ENCODE results near the gene FMO1.
A peak's percentile ranks its signal among the peaks of the same experiment; 100 is the strongest.

Gene FMO1

DNA sequence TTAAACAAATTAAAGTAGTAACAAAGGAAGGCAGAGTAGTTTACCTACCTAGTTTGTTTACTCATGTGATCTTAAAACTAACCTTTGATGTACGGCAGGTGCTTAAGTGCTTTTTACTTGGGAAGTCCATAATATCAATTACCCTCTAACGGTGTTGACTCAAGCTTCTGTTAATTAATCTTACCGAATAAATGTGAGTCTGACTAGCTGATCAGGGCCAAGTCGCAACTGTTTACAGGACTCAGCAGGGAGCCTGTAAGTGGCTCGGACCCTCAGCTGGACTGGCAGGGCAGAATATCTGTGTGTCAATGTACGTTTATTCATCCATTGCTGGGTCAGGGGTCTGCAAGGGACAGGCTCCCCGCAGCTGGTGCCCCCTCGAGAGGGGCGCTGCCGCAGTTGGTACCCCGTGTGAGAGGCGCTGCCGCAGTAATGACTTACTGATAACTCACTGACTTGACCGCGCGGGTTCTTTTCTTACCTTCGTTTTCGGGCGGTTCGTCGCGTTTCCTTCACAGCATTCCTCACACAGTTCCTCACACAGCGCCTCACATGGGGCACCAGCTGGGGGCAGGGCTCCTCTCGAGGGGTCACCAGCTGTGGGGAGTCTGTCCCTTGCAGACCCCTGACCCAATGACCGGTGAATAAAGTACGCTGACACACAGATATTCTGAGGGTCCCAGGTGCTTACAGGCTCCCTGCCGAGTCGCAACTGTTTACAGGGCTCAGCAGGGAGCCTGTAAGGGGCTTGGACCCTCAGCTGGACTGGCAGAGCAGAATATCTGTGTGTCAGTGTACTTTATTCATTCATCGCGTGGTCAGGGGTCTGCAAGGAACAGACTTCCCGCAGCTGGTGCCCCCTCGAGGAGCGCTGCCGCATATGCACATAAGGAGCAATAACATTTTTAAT lies 3.0 kb downstream of the FMO1 start:
- peak; percentile 32 for ATAC-seq (replicated peaks)
- H3K36me3 Mint-ChIP-seq (ENCODE audit: insufficient read depth) = no peaks in the 10 kb centered on the region
- H3K27me3 Mint-ChIP-seq = peaks cover 55 to 71% of the 10 kb centered on the region in 2 donors
- H3K4me3 Mint-ChIP-seq = peak overlapping the region; percentile 69 to 72
- H3K4me1 Mint-ChIP-seq (ENCODE audit: low read depth in 2 of 2) = peaks cover 9% of the 10 kb centered on the region in 2 donors
- H3K27ac Mint-ChIP-seq = no peak overlapping the region
- DNase-seq = no peak
- no peaks in the 10 kb centered on the region for H3K9me3 Mint-ChIP-seq

DNA sequence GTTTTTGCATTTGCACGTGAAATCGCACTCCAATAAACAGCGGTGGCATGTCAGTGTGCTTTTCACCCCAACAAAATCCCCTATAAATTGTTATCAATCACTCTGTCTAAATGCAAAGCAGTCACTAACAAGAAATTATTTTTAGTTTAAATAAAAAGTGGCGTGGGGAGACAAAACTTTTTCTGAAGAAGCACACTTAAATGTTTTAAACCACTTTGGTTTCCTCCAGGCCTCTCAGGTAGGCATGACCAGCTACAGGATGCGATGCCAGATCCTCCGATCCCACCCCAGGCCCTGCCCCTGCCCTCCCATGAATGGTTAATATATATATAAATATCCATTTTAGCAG lies 3.6 kb downstream of the FMO1 start:
- Mint-ChIP-seq H3K4me3 (peak overlapping the region; percentile 69 to 72), H3K36me3 (ENCODE audit: insufficient read depth) (no peaks in the 10 kb centered on the region), H3K9me3 (no peaks in the 10 kb centered on the region), H3K4me1 (ENCODE audit: low read depth in 2 of 2) (peaks cover 9% of the 10 kb centered on the region in 2 donors), H3K27ac (no peak overlapping the region), H3K27me3 (peaks cover 55 to 68% of the 10 kb centered on the region in 2 donors)
- DNase-seq = no peak
- ATAC-seq (replicated peaks) = no peak

DNA sequence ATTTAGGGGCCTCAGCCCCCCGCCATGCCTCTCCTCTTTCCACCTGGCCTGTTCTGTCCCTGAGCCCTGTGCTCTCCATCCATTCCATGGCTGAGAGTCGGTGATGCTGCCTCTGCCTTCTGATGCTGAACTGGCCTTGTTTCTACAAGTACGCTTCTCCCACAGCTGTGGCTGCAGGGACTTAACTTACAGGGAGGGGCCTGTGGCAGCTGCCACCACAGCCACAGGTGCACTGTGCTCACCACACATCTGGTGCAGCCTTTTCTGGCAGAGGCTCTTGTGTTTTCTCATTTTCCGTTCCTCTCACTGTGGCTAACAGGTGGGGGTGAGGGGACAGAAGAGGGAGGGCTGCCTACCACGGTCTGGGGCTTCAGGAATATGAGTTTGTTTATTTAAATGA lies 4.2 kb downstream of the FMO1 start:
- Mint-ChIP-seq H3K4me1 (ENCODE audit: low read depth in 2 of 2) (peaks cover 9% of the 10 kb centered on the region in 2 donors), H3K27me3 (peaks cover 55 to 62% of the 10 kb centered on the region in 2 donors), H3K27ac (no peak overlapping the region), H3K9me3 (no peaks in the 10 kb centered on the region), H3K4me3 (peak overlapping the region; percentile 22 to 34), H3K36me3 (ENCODE audit: insufficient read depth) (no peaks in the 10 kb centered on the region)
- peak; percentile 53 for ATAC-seq (replicated peaks)
- no peak for DNase-seq

DNA sequence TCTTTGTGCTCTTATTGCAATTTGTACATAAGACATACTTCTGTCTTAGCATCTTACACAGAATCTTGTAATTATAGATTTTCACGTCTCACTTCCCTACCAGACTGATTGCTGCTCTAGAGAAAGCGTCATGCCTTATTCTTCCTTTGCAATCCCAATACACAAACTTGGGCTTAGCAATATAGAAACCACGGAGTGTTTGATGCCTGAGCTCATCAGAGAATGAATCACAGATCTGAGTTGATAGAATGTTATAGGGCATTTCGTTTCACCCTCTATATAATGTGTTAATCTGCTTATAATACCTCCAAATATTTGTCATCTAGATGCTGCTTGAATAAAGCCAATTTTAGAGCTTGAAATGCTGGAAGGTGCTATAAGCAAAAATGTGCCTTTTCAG lies 6.6 kb downstream of the FMO1 start:
- DNase-seq (no peak), ATAC-seq (replicated peaks) (no peak)
- no peaks in the 10 kb centered on the region for H3K36me3 Mint-ChIP-seq (ENCODE audit: insufficient read depth)
- no peak overlapping the region for H3K27ac Mint-ChIP-seq
- peaks cover 9% of the 10 kb centered on the region in 2 donors for H3K4me1 Mint-ChIP-seq (ENCODE audit: low read depth in 2 of 2)
- no peak overlapping the region for H3K4me3 Mint-ChIP-seq
- H3K9me3 Mint-ChIP-seq = no peaks in the 10 kb centered on the region
- peaks cover 39 to 54% of the 10 kb centered on the region in 2 donors for H3K27me3 Mint-ChIP-seq

DNA sequence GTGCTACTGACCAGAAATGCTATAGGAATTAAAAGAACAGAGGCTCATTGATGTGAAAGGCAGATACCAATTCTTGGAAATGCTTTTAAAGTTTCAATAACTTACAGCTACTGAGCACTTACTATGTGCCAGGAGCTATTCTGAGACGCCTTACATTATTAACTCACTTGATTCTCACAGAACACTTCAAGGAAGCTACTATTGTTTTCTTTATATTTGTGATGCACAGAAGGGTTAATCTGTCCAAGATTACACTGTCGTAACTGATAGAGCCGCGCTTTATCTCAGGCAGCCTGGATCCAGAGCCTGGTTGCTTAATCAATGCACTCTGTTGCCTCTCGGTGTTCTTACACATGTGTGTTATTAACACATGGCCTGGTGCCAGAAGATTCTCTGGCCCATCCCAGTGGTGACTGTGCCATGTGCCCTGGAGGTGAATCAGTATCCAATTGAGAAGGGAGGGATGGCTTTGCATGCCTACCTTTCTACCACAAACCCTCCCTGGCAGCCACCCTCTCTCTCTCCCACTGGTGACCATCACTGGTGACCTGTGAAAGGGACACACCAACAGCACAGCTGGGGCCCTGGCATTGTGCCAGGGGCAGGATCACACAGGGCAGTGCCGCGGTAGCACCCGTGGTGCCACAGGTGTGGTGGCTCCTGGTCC lies 8.8 kb downstream of the FMO1 start:
- H3K27ac Mint-ChIP-seq = no peak overlapping the region
- peaks cover 3 to 4% of the 10 kb centered on the region in 2 donors for H3K4me1 Mint-ChIP-seq (ENCODE audit: low read depth in 2 of 2)
- DNase-seq (no peak), ATAC-seq (replicated peaks) (no peak)
- no peaks in the 10 kb centered on the region for H3K36me3 Mint-ChIP-seq (ENCODE audit: insufficient read depth)
- no peak overlapping the region for H3K4me3 Mint-ChIP-seq
- peaks cover 29 to 40% of the 10 kb centered on the region in 2 donors for H3K27me3 Mint-ChIP-seq
- H3K9me3 Mint-ChIP-seq = no peaks in the 10 kb centered on the region

DNA sequence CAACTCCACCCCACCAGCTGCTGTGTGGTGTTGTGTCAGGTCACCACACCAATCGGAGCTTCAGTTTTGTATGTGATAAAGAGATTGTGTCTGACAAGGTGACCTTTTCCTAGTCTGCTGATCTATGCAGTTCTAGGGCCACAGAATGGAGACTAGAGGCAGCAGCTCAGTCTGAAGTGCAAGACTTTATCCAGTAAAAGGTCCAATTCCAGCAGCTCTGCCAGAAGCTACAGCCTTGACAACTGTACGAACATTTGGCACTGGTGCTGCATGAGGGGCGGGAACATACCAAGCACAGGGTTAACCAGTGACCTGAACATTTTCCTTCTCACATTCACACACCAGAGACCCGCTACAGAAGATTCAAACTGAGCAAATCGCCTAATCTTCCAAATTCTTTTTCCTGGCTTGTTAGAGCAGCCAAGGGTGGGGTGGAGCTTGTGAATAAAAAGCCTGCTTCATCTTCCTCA lies 9.3 kb downstream of the FMO1 start:
- ATAC-seq (replicated peaks) = no peak
- no peak for DNase-seq
- Mint-ChIP-seq H3K27me3 (peaks cover 23 to 34% of the 10 kb centered on the region in 2 donors), H3K4me3 (no peak overlapping the region), H3K27ac (no peak overlapping the region), H3K9me3 (no peaks in the 10 kb centered on the region), H3K36me3 (ENCODE audit: insufficient read depth) (no peaks in the 10 kb centered on the region), H3K4me1 (ENCODE audit: low read depth in 2 of 2) (no peaks in the 10 kb centered on the region)

DNA sequence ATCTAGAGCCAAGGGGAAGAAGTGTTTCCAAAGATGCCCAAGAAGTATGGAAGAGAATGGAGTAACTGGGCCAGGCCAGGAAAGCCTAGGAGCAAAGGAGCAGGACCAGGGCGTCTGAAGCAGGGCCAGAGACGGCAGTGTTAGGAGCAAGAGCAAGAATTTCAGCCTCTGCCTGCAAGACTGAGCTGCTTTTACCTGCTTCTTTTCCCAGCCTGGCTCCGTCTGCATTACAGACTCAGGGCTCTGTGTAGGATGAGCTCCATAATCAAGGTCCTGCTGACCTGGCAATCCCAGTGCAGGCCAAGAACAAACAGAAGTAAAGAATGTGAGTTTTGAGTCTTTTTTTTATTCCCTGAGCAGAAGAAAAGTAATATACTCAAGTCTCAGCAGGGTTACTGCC lies 10.1 kb downstream of the FMO1 start:
- no peak for ATAC-seq (replicated peaks)
- Mint-ChIP-seq H3K36me3 (ENCODE audit: insufficient read depth) (no peaks in the 10 kb centered on the region), H3K4me3 (no peak overlapping the region)

DNA sequence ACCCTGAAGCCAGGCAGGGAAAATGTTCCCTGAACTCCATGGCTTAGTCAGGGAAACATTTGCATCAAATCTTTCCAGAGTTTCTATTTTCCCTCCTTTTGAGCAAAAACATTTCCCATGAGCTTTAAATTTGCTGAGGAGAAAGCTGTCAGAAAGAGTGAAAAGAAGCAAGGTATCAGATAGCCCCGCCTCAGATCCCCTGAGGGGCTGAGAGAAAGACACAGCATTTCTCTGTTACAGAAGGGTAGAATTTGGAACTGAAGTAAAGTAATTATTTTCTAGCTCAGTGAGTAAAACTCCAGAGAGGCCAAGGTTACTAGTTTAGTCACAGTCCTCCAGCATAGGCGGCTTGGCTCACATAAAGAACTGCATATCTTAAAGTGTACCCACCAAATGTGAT lies 10.6 kb downstream of the FMO1 start:
- no peak overlapping the region for H3K4me3 Mint-ChIP-seq
- H3K4me1 Mint-ChIP-seq (ENCODE audit: low read depth in 2 of 2) = no peaks in the 10 kb centered on the region
- ATAC-seq (replicated peaks) = no peak

More for the DNA sequence above, 10.1 kb downstream of the FMO1 start:
- no peaks in the 10 kb centered on the region for H3K9me3 Mint-ChIP-seq
- H3K27ac Mint-ChIP-seq = no peak overlapping the region
- H3K27me3 Mint-ChIP-seq = peaks cover 16 to 29% of the 10 kb centered on the region in 2 donors
- no peak for DNase-seq
- no peaks in the 10 kb centered on the region for H3K4me1 Mint-ChIP-seq (ENCODE audit: low read depth in 2 of 2)

DNA sequence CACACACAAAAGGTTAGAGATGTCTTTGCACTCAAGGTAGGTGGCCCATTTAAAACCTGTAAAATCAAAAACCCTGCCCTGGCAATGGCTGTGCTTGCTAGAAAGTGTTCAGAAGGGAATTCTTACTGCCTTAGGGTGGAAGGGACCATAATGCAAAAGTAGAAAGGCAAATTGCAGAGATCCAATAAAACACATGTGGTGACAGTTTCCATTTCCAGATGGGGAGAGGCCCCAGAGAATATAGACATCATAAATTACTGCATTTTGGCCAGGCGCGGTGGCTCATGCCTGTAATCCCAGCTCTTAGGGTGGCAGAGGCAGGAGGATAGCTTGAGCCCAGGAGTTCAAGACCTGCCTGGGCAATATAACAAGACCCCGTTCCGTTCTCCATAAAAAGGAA lies 13.0 kb downstream of the FMO1 start:
- DNase-seq (no peak), ATAC-seq (replicated peaks) (no peak)
- Mint-ChIP-seq H3K4me1 (ENCODE audit: low read depth in 2 of 2) (no peaks in the 10 kb centered on the region), H3K9me3 (no peaks in the 10 kb centered on the region), H3K27me3 (peaks cover 5 to 9% of the 10 kb centered on the region in 2 donors), H3K36me3 (ENCODE audit: insufficient read depth) (no peaks in the 10 kb centered on the region), H3K4me3 (no peak overlapping the region), H3K27ac (no peak overlapping the region)

More for the DNA sequence above, 10.6 kb downstream of the FMO1 start:
- Mint-ChIP-seq H3K27me3 (peaks cover 20 to 29% of the 10 kb centered on the region in 2 donors), H3K9me3 (no peaks in the 10 kb centered on the region), H3K27ac (no peak overlapping the region), H3K36me3 (ENCODE audit: insufficient read depth) (no peaks in the 10 kb centered on the region)
- no peak for DNase-seq

DNA sequence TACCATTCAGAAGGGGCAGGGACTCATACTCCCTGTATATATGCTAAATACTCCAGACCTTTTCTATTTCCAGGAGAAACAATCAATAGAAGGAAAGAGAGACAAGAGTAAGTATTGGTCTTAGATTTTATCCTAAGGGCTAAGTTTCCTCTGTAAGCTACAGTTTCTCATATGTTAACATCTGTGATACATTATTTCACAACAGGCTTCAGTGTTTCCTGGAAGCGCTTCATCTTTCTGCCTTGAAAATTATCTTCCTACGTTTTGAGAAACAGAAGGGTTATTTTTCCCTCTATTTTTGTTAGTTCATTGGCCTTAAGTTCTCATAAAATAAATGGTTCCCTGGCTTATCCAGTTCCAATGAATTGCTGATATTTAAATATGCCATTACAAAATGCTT lies 15.6 kb downstream of the FMO1 start:
- no peak for DNase-seq
- no peaks in the 10 kb centered on the region for H3K36me3 Mint-ChIP-seq (ENCODE audit: insufficient read depth)
- no peaks in the 10 kb centered on the region for H3K4me1 Mint-ChIP-seq (ENCODE audit: low read depth in 2 of 2)
- H3K27ac Mint-ChIP-seq = no peak overlapping the region
- H3K4me3 Mint-ChIP-seq = no peak overlapping the region
- peaks cover 17 to 27% of the 10 kb centered on the region in 2 donors for H3K27me3 Mint-ChIP-seq
- H3K9me3 Mint-ChIP-seq = no peaks in the 10 kb centered on the region
- ATAC-seq (replicated peaks) = no peak

DNA sequence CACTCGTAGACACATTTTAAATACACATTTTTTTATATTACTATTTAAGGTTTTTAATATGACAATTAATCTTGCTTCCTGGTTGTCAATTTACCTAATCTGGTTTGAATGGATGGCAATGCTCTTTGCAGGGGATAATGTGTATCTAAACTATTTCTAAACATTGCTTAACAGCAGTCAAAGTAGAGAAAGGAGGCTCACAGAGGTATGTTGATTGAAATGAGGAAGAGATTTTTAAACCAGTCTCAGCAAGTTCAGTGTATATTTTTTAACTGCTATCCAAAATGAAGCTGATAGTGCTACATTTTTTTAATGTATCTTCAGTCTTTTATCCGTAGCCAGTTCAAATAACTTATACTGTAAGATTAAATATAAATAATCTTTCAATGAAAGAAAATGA lies 17.4 kb downstream of the FMO1 start:
- peaks cover 25 to 32% of the 10 kb centered on the region in 2 donors for H3K27me3 Mint-ChIP-seq
- no peak for DNase-seq
- H3K9me3 Mint-ChIP-seq = no peaks in the 10 kb centered on the region
- no peak overlapping the region for H3K27ac Mint-ChIP-seq
- H3K36me3 Mint-ChIP-seq (ENCODE audit: insufficient read depth) = no peaks in the 10 kb centered on the region
- ATAC-seq (replicated peaks) = no peak
- H3K4me3 Mint-ChIP-seq = no peak overlapping the region
- no peaks in the 10 kb centered on the region for H3K4me1 Mint-ChIP-seq (ENCODE audit: low read depth in 2 of 2)

DNA sequence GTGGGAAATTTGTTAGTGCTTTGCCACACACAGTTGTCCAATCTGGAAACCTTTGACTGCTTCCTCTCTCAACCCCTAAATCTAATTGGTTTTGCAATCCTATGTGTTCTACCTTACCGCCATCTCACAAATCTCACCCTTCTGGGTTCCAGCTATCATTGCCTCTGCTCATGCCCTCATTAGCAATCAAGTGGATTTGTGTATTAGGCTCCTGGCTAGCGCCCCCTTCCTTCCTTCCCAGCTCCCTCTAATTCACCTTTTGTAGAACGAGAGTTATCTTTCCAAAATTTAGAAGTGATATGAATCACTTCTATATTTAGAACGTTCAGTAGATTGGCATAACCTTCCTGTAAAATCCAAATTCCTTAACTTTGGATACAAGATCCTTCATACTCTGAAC lies 18.6 kb downstream of the FMO1 start:
- Mint-ChIP-seq H3K27me3 (peaks cover 34 to 43% of the 10 kb centered on the region in 2 donors), H3K9me3 (no peaks in the 10 kb centered on the region), H3K4me3 (no peak overlapping the region), H3K36me3 (ENCODE audit: insufficient read depth) (no peaks in the 10 kb centered on the region), H3K27ac (no peak overlapping the region), H3K4me1 (ENCODE audit: low read depth in 2 of 2) (no peaks in the 10 kb centered on the region)
- ATAC-seq (replicated peaks) (no peak), DNase-seq (no peak)

DNA sequence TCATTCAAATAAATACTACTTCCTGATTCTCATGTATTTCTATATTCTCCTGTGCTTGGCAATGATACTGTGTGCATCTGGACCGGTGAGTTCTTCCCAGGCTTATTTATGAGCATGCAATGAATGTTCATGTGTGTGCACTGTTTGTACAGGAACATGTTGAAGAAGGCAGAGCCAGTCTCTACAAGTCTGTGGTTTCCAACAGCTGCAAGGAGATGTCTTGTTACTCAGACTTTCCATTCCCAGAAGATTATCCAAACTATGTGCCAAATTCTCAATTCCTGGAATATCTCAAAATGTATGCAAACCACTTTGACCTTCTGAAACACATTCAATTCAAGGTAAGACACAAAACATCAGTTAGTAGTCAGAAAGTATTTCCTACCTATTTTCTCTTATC lies 19.1 kb downstream of the FMO1 start:
- Mint-ChIP-seq H3K4me3 (no peak overlapping the region), H3K36me3 (ENCODE audit: insufficient read depth) (no peaks in the 10 kb centered on the region), H3K9me3 (no peaks in the 10 kb centered on the region), H3K4me1 (ENCODE audit: low read depth in 2 of 2) (no peaks in the 10 kb centered on the region), H3K27ac (no peak overlapping the region), H3K27me3 (peaks cover 36 to 47% of the 10 kb centered on the region in 2 donors)
- DNase-seq (no peak), ATAC-seq (replicated peaks) (no peak)

DNA sequence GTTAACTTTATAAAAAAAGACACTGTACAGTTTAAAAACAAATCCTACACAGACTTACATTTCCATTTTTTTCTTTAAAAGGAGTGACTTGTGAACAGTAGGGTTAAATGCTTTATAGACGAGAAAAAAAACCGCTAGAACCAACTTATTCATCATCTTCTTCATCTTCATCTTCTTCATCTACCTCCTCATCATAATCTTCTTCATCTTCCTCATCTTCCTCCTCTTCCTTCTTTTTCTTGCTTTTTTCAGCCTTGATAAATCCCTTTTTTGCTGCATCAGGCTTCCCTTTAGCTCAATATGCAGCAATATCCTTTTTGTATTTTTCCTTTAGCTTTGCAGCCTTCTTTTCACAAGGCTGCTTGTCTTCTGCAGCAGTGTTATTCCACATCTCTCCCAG lies 22.5 kb downstream of the FMO1 start:
- Mint-ChIP-seq H3K4me3 (no peak overlapping the region), H3K27ac (no peak overlapping the region), H3K36me3 (ENCODE audit: insufficient read depth) (no peaks in the 10 kb centered on the region), H3K4me1 (ENCODE audit: low read depth in 2 of 2) (no peaks in the 10 kb centered on the region), H3K9me3 (no peaks in the 10 kb centered on the region), H3K27me3 (peaks cover 44 to 49% of the 10 kb centered on the region in 2 donors)
- no peak for ATAC-seq (replicated peaks)
- no peak for DNase-seq

Measured in effector memory CD8-positive, alpha-beta T cell (primary cell).